ENCODE measurements around the gene SAFB2. TPM values are rescaled to one million over a fixed set of nuclear protein-coding genes. Genes with fewer than 3 reads are reported as not detected.

SAFB2 gene
- total RNA-seq, 1 experiment from 2014 or later = 86.9 TPM

DNA sequence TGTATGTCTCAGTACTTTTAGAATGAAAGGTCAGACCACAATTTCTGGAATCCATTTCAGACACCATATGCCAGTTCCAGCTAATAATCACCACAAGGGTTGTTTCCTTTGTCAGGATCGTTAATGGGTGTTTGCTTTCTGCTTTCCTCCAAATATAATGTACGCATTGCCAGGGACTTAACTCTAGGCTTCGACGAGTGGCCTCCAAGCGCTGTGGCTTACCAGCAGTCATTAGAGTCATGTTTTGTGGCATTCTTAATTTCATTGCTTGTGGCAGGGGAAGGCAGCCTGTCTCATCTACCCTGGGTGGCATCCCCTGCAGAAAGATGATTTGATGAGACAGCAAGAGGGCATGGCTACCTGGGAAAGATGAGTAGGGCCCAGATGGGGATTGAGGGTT is 22.8 kb upstream of the SAFB2 start:
- TF ChIP-seq, protein P1, sequence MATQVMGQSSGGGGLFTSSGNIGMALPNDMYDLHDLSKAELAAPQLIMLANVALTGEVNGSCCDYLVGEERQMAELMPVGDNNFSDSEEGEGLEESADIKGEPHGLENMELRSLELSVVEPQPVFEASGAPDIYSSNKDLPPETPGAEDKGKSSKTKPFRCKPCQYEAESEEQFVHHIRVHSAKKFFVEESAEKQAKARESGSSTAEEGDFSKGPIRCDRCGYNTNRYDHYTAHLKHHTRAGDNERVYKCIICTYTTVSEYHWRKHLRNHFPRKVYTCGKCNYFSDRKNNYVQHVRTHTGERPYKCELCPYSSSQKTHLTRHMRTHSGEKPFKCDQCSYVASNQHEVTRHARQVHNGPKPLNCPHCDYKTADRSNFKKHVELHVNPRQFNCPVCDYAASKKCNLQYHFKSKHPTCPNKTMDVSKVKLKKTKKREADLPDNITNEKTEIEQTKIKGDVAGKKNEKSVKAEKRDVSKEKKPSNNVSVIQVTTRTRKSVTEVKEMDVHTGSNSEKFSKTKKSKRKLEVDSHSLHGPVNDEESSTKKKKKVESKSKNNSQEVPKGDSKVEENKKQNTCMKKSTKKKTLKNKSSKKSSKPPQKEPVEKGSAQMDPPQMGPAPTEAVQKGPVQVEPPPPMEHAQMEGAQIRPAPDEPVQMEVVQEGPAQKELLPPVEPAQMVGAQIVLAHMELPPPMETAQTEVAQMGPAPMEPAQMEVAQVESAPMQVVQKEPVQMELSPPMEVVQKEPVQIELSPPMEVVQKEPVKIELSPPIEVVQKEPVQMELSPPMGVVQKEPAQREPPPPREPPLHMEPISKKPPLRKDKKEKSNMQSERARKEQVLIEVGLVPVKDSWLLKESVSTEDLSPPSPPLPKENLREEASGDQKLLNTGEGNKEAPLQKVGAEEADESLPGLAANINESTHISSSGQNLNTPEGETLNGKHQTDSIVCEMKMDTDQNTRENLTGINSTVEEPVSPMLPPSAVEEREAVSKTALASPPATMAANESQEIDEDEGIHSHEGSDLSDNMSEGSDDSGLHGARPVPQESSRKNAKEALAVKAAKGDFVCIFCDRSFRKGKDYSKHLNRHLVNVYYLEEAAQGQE (IDR thresholded peaks at IDR 0.05; ENCODE audit: low read depth) = no peak
- CTCF ChIA-PET = no interaction called here
- Histone ChIP-seq H3K36me3 (ENCODE audit: control insufficient read depth in 1 of 2, insufficient read depth in 2 of 2, low read length in 2 of 2) (peaks cover 58 to 77% of the 10 kb centered on the region in 2 experiments), H4K20me1 (ENCODE audit: insufficient read depth) (peaks cover 19% of the 10 kb centered on the region; the same call in 1 of the 2 replicates), H3K9ac (ENCODE audit: low read length) (no peak overlapping the region), H3K4me2 (ENCODE audit: low read length) (no peak overlapping the region), H3K4me3 (replicated peaks in 1 of 2; ENCODE audit: low read depth in 1 of 2, low read length in 2 of 2) (no peak overlapping the region), H3K9me3 (ENCODE audit: control insufficient read depth in 1 of 2, insufficient read depth in 1 of 2, low read depth in 1 of 2, low read length in 2 of 2) (no peaks in the 10 kb centered on the region), H3K9me2 (ENCODE audit: insufficient read depth) (no peaks in the 10 kb centered on the region), H2AFZ (ENCODE audit: low read depth, low read length, poor library complexity, severe bottlenecking) (no peak overlapping the region), H3K27me3 (ENCODE audit: insufficient read depth, low read length) (no peaks in the 10 kb centered on the region), H3K4me1 (ENCODE audit: control insufficient read depth in 1 of 2, insufficient read depth in 2 of 2, low read length in 2 of 2) (no peaks in the 10 kb centered on the region), H3K27ac (ENCODE audit: low read depth, low read length) (no peak overlapping the region), H3K79me2 (ENCODE audit: insufficient read depth, low read length) (peaks cover 91% of the 10 kb centered on the region)
- BruUV-seq (replicated peaks) = no TSS peak
- no peak for ATAC-seq
- DNase-seq (ENCODE audit: low read depth, low spot score) = no peak
- RAD21 ChIA-PET (ENCODE audit: low non-redundant PET in 1 of 2, low total read pairs in 2 of 2, uncharacterized antibody in 2 of 2, unreplicated experiment in 2 of 2) = no interaction called here
- intact Hi-C loops (cut with micrococcal nuclease) = no loop called here
- POLR2A ChIA-PET = no interaction called here

DNA sequence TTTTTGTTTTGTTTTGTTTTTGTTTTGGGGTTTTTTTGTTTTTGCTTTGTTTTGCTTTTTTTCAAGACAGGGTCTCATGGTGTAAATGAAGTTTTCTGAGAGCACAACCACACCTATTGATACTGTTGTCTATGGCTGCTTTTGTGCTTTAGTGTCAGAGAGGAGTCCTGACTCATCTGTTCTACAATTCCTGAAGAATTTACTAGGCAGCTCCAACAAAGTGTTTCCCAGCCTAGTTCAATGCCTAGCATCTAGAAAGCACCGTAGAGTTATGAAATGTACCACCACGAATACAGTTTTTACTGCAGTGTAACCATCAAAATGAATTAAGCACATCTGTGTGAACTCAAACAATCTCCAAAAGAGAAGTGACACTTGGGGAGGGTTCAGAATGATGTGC is 21.5 kb upstream of the SAFB2 start:
- Histone ChIP-seq H3K4me2 (ENCODE audit: low read length) (no peak overlapping the region), H3K9me2 (ENCODE audit: insufficient read depth) (no peaks in the 10 kb centered on the region), H3K9me3 (ENCODE audit: control insufficient read depth in 1 of 2, insufficient read depth in 1 of 2, low read depth in 1 of 2, low read length in 2 of 2) (no peaks in the 10 kb centered on the region), H3K4me1 (ENCODE audit: control insufficient read depth in 1 of 2, insufficient read depth in 2 of 2, low read length in 2 of 2) (no peaks in the 10 kb centered on the region), H3K27me3 (ENCODE audit: insufficient read depth, low read length) (no peaks in the 10 kb centered on the region), H3K9ac (ENCODE audit: low read length) (no peak overlapping the region), H3K36me3 (ENCODE audit: control insufficient read depth in 1 of 2, insufficient read depth in 2 of 2, low read length in 2 of 2) (peaks cover 50 to 68% of the 10 kb centered on the region in 2 experiments; a peak in 3 of 4 replicates), H4K20me1 (ENCODE audit: insufficient read depth) (peaks cover 21% of the 10 kb centered on the region; the same call in 1 of the 2 replicates), H3K79me2 (ENCODE audit: insufficient read depth, low read length) (peaks cover 96% of the 10 kb centered on the region), H3K27ac (ENCODE audit: low read depth, low read length) (no peak overlapping the region), H2AFZ (ENCODE audit: low read depth, low read length, poor library complexity, severe bottlenecking) (no peak overlapping the region), H3K4me3 (replicated peaks in 1 of 2; ENCODE audit: low read depth in 1 of 2, low read length in 2 of 2) (no peak overlapping the region)
- no TSS peak for BruUV-seq (replicated peaks)
- intact Hi-C loops (cut with micrococcal nuclease) = no loop called here
- RAD21 ChIA-PET (ENCODE audit: low non-redundant PET in 1 of 2, low total read pairs in 2 of 2, uncharacterized antibody in 2 of 2, unreplicated experiment in 2 of 2) = no interaction called here
- no peak for DNase-seq (ENCODE audit: low read depth, low spot score)
- CTCF ChIA-PET = no interaction called here
- POLR2A ChIA-PET = no interaction called here
- TF ChIP-seq YY1 (IDR thresholded peaks at IDR 0.05; ENCODE audit: extremely low read depth, insufficient replicate concordance, low read depth, low read length) = no peak
- TF ChIP-seq ZFX (IDR thresholded peaks at IDR 0.05) = no peak
- TF ChIP-seq SIN3A (IDR thresholded peaks at IDR 0.05; ENCODE audit: low read depth) = no peak
- TF ChIP-seq, protein P2, sequence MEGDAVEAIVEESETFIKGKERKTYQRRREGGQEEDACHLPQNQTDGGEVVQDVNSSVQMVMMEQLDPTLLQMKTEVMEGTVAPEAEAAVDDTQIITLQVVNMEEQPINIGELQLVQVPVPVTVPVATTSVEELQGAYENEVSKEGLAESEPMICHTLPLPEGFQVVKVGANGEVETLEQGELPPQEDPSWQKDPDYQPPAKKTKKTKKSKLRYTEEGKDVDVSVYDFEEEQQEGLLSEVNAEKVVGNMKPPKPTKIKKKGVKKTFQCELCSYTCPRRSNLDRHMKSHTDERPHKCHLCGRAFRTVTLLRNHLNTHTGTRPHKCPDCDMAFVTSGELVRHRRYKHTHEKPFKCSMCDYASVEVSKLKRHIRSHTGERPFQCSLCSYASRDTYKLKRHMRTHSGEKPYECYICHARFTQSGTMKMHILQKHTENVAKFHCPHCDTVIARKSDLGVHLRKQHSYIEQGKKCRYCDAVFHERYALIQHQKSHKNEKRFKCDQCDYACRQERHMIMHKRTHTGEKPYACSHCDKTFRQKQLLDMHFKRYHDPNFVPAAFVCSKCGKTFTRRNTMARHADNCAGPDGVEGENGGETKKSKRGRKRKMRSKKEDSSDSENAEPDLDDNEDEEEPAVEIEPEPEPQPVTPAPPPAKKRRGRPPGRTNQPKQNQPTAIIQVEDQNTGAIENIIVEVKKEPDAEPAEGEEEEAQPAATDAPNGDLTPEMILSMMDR (IDR thresholded peaks at IDR 0.05 in 2 of 3, conservative IDR thresholded peaks at IDR 0.05 in 1 of 3; ENCODE audit: borderline replicate concordance in 1 of 3, insufficient read depth in 1 of 3, low read depth in 2 of 3, low read length in 2 of 3) = no peak
- no peak for TF ChIP-seq POLR2A (IDR thresholded peaks at IDR 0.05; ENCODE audit: borderline replicate concordance, extremely low read depth, insufficient read depth, insufficient read length)
- ATAC-seq = no peak
